ENCODE measurements around the gene USP12. TPM values are rescaled to one million over a fixed set of nuclear protein-coding genes. Genes with fewer than 3 reads are reported as not detected.

Gene USP12
- total RNA-seq, 4 donors from 2014 or later: 25.9 to 57.2 (median 47.8) TPM

GRCh38 chr13:27041341-27041740 is 130.3 kb downstream of the USP12 start:
- in situ Hi-C loops (cut with MboI; ENCODE audit: low pct_ligation_motif_present in 1 of 4, low pct_unique_long_range_greater_than_20kb in 1 of 4, low sequenced_read_pairs in 3 of 4): no loop called here
- TF ChIP-seq POLR2A (IDR thresholded peaks at IDR 0.05): no peak
- no peak for TF ChIP-seq EP300 (IDR thresholded peaks at IDR 0.05; ENCODE audit: low read depth)
- TF ChIP-seq CTCF (IDR thresholded peaks at IDR 0.05): no peak
- no peak for TF ChIP-seq POLR2AphosphoS5 (IDR thresholded peaks at IDR 0.05)
- Histone ChIP-seq H3K27ac (peak overlapping the region; percentile 74 to 85 (median 78)), H3K4me1 (peaks cover 0 to 25% (median 16%) of the 10 kb centered on the region in 4 donors), H3K9me3 (no peaks in the 10 kb centered on the region), H3K27me3 (no peaks in the 10 kb centered on the region), H3K4me3 (no peak overlapping the region), H3K36me3 (no peaks in the 10 kb centered on the region)
- no peak for DNase-seq
- WGBS, 2 donors (ENCODE audit: low coverage in 1 of 2): 79 to 97% methylated on average over 4 to 6 of the region's 6 CpGs
- intact Hi-C loops (cut with DNase I; ENCODE audit: low total_unique reads): no loop called here

GRCh38 chr13:27040826-27041108 is 130.8 kb downstream of the USP12 start:
- H3K9me3 ChIP-seq: no peaks in the 10 kb centered on the region
- in situ Hi-C loops (cut with MboI; ENCODE audit: low pct_ligation_motif_present in 1 of 4, low pct_unique_long_range_greater_than_20kb in 1 of 4, low sequenced_read_pairs in 3 of 4): no loop called here
- peaks cover 0 to 27% (median 18%) of the 10 kb centered on the region in 4 donors for H3K4me1 ChIP-seq
- H3K27ac ChIP-seq: peak overlapping the region; percentile 74 to 85 (median 78)
- WGBS, 2 donors (ENCODE audit: low coverage in 1 of 2): 98 to 100% methylated on average over 1 to 4 of the region's 4 CpGs
- intact Hi-C loops (cut with DNase I; ENCODE audit: low total_unique reads): no loop called here
- H3K27me3 ChIP-seq: no peaks in the 10 kb centered on the region
- no peak for DNase-seq
- H3K36me3 ChIP-seq: no peaks in the 10 kb centered on the region
- no peak for TF ChIP-seq CTCF (IDR thresholded peaks at IDR 0.05)
- no peak for TF ChIP-seq POLR2A (IDR thresholded peaks at IDR 0.05)
- no peak for TF ChIP-seq EP300 (IDR thresholded peaks at IDR 0.05; ENCODE audit: low read depth)
- no peak for TF ChIP-seq POLR2AphosphoS5 (IDR thresholded peaks at IDR 0.05)
- no peak overlapping the region for H3K4me3 ChIP-seq

GRCh38 chr13:27039171-27039701 is 132.4 kb downstream of the USP12 start:
- Histone ChIP-seq H3K27me3 (no peaks in the 10 kb centered on the region), H3K36me3 (no peaks in the 10 kb centered on the region), H3K4me3 (no peak overlapping the region), H3K9me3 (no peaks in the 10 kb centered on the region), H3K27ac (peak overlapping the region; percentile 74 to 85 (median 78)), H3K4me1 (peaks cover 0 to 27% (median 18%) of the 10 kb centered on the region in 4 donors)
- WGBS, 2 donors (ENCODE audit: low coverage in 1 of 2): 85 to 100% methylated on average over 1 to 9 of the region's 9 CpGs
- DNase-seq: no peak
- intact Hi-C loops (cut with DNase I; ENCODE audit: low total_unique reads) (no loop called here), in situ Hi-C loops (cut with MboI; ENCODE audit: low pct_ligation_motif_present in 1 of 4, low pct_unique_long_range_greater_than_20kb in 1 of 4, low sequenced_read_pairs in 3 of 4) (no loop called here)
- no peak for TF ChIP-seq POLR2AphosphoS5 (IDR thresholded peaks at IDR 0.05)
- TF ChIP-seq CTCF (IDR thresholded peaks at IDR 0.05): no peak
- TF ChIP-seq EP300 (IDR thresholded peaks at IDR 0.05; ENCODE audit: low read depth): no peak
- TF ChIP-seq POLR2A (IDR thresholded peaks at IDR 0.05): no peak

- Histone ChIP-seq H3K4me3 (no peak overlapping the region), H3K27me3 (no peaks in the 10 kb centered on the region), H3K9me3 (no peaks in the 10 kb centered on the region), H3K27ac (peak overlapping the region; percentile 34 to 85 (median 77)), H3K4me1 (peaks cover 0 to 27% (median 17%) of the 10 kb centered on the region in 4 donors), H3K36me3 (no peaks in the 10 kb centered on the region)
- WGBS, 2 donors (ENCODE audit: low coverage in 1 of 2): 75 to 82% methylated on average over 5 of the region's 5 CpGs
- DNase-seq: no peak
- TF ChIP-seq EP300 (IDR thresholded peaks at IDR 0.05; ENCODE audit: low read depth): no peak
- TF ChIP-seq CTCF (IDR thresholded peaks at IDR 0.05): no peak
- no peak for TF ChIP-seq POLR2AphosphoS5 (IDR thresholded peaks at IDR 0.05)
- no peak for TF ChIP-seq POLR2A (IDR thresholded peaks at IDR 0.05)
- in situ Hi-C loops (cut with MboI; ENCODE audit: low pct_ligation_motif_present in 1 of 4, low pct_unique_long_range_greater_than_20kb in 1 of 4, low sequenced_read_pairs in 3 of 4): no loop called here
- intact Hi-C loops (cut with DNase I; ENCODE audit: low total_unique reads): no loop called here
Observed at GRCh38 chr13:27038323-27038722, 133.3 kb downstream of the USP12 start.
